Endodermal cell (in vitro differentiated cells): Measurements from ENCODE around the gene GBA3. TPM values are rescaled to one million over a fixed set of nuclear protein-coding genes. Genes with fewer than 3 reads are reported as not detected.

Source experiments
- DNase-seq: peaks from one replicate; pipeline ENCODE4 v3.0.0-alpha.2; 2017
- H3K27ac ChIP-seq: 2 replicates; pipeline ENCODE4 v1.5.1; 2013; ENCODE audit warnings: mild to moderate bottlenecking, low read depth, low read length, moderate library complexity
- H3K27me3 ChIP-seq: 2 replicates; pipeline ENCODE4 v1.6.1; 2013; ENCODE audit warnings: mild to moderate bottlenecking, low read length, moderate library complexity; ENCODE audit not compliant: insufficient read depth, control insufficient read depth, poor library complexity, severe bottlenecking
- H3K36me3 ChIP-seq: 2 replicates; pipeline ENCODE4 v1.7.0; 2013; ENCODE audit warnings: mild to moderate bottlenecking, low read length, moderate library complexity; ENCODE audit not compliant: control insufficient read depth, insufficient read depth
- H3K4me1 ChIP-seq: one replicate; pipeline ENCODE4 v1.7.0; 2013; ENCODE audit warnings: low read length; ENCODE audit not compliant: control insufficient read depth, insufficient read depth
- H3K4me3 ChIP-seq: 2 replicates; pipeline ENCODE4 v1.5.1; 2013; ENCODE audit warnings: mild to moderate bottlenecking, low read length, moderate library complexity
- H3K9ac ChIP-seq: 2 replicates; pipeline ENCODE4 v1.6.1; 2013; ENCODE audit warnings: mild to moderate bottlenecking, low read length, moderate library complexity; ENCODE audit not compliant: poor library complexity, severe bottlenecking; ENCODE audit errors: extremely low read depth
- H3K9me3 ChIP-seq: 2 replicates; pipeline ENCODE4 v1.6.1; 2013; ENCODE audit warnings: mild to moderate bottlenecking, low read length, moderate library complexity; ENCODE audit not compliant: control insufficient read depth
- H3K27ac Mint-ChIP-seq: 2 replicates; pipeline ENCODE4 v1.8.0; 2020; ENCODE audit warnings: mixed read lengths
- H3K27me3 Mint-ChIP-seq: 2 replicates; pipeline ENCODE4 v1.8.0; 2021; ENCODE audit warnings: mild to moderate bottlenecking, mixed read lengths; ENCODE audit not compliant: insufficient read depth
- H3K36me3 Mint-ChIP-seq: 2 replicates; pipeline ENCODE4 v1.8.0; 2020; ENCODE audit warnings: low read depth, mixed read lengths
- H3K4me1 Mint-ChIP-seq: 2 replicates; pipeline ENCODE4 v1.8.0; 2020; ENCODE audit warnings: mixed read lengths
- H3K4me3 Mint-ChIP-seq: 2 replicates; pipeline ENCODE4 v1.8.0; 2020; ENCODE audit warnings: mild to moderate bottlenecking, moderate library complexity, mixed read lengths
- H3K9me3 Mint-ChIP-seq: 2 replicates; pipeline ENCODE4 v1.8.0; 2020; ENCODE audit warnings: mild to moderate bottlenecking, mixed read lengths
- CTCF ChIP-seq: fragments of 200-600 bp; sonication (generic); conservative IDR thresholded peaks from 2 replicates; pipeline ENCODE4 v1.5.0; 2021; ENCODE audit warnings: antibody characterized with exemption, mild to moderate bottlenecking
- WGBS, 2 experiments: methylation state at CpG; one replicate each; pipeline versions ENCODE4 v1.1.5 to v1.1.7; 2013; ENCODE audit warnings: missing lambda C conversion rate in 2 of 2, mixed read lengths in 1 of 2; ENCODE audit not compliant: insufficient coverage in 1 of 2, insufficient read length in 1 of 2; 5-methylcytosine and 5-hydroxymethylcytosine counted together
- total RNA-seq, 2 donors: library from RNA; stranded (reverse); fragmentation: NEBNext Ultra II Directional in 1 of 2; extraction: Animal tissue kit (Norgen Biotek cat#: 25700) in 1 of 2; gene quantifications; 2 replicates in 1 of 2; 3 replicates in 1 of 2; pipeline ENCODE4 v1.2.1, GENCODE V29; 2021

Gene GBA3
- total RNA-seq, 2 donors from 2014 or later: not detected

GRCh38 chr4:22762548-22762947, 69.8 kb downstream of the GBA3 start:
- no peaks in the 10 kb centered on the region for H3K27me3 Mint-ChIP-seq
- Histone ChIP-seq H3K9ac (no peak overlapping the region), H3K4me1 (no peaks in the 10 kb centered on the region), H3K9me3 (no peaks in the 10 kb centered on the region), H3K27me3 (no peaks in the 10 kb centered on the region), H3K36me3 (no peaks in the 10 kb centered on the region), H3K27ac (no peak overlapping the region), H3K4me3 (no peak overlapping the region)
- no peak overlapping the region for H3K4me3 Mint-ChIP-seq
- 71 to 87% methylated on average over 1 to 2 of the region's 2 CpGs for WGBS, 2 experiments
- H3K36me3 Mint-ChIP-seq: no peaks in the 10 kb centered on the region
- no peak overlapping the region for H3K27ac Mint-ChIP-seq
- DNase-seq: no peak
- no peaks in the 10 kb centered on the region for H3K9me3 Mint-ChIP-seq
- no peak for TF ChIP-seq CTCF
- H3K4me1 Mint-ChIP-seq: peaks cover 5% of the 10 kb centered on the region

- H3K4me3 ChIP-seq: no peak overlapping the region
- H3K27me3 ChIP-seq: no peaks in the 10 kb centered on the region
- no peak overlapping the region for H3K9ac ChIP-seq
- no peak overlapping the region for H3K4me3 Mint-ChIP-seq
- DNase-seq: no peak
- no peaks in the 10 kb centered on the region for H3K36me3 ChIP-seq
- no peaks in the 10 kb centered on the region for H3K9me3 ChIP-seq
- H3K27ac Mint-ChIP-seq: no peak overlapping the region
- H3K9me3 Mint-ChIP-seq: no peaks in the 10 kb centered on the region
- no peaks in the 10 kb centered on the region for H3K4me1 ChIP-seq
- TF ChIP-seq CTCF: no peak
- no peak overlapping the region for H3K27ac ChIP-seq
- no peaks in the 10 kb centered on the region for H3K36me3 Mint-ChIP-seq
- no peaks in the 10 kb centered on the region for H3K27me3 Mint-ChIP-seq
- peaks cover 5% of the 10 kb centered on the region for H3K4me1 Mint-ChIP-seq
- WGBS, 2 experiments: 96 to 100% methylated on average over 1 to 2 of the region's 3 CpGs
Measured at GRCh38 chr4:22764183-22764582, 71.4 kb downstream of the GBA3 start.

- WGBS, 2 experiments: 91 to 100% methylated on average over 1 to 2 of the region's 2 CpGs
- Histone ChIP-seq H3K4me3 (no peak overlapping the region), H3K36me3 (no peaks in the 10 kb centered on the region), H3K4me1 (no peaks in the 10 kb centered on the region), H3K27ac (no peak overlapping the region), H3K9ac (no peak overlapping the region), H3K27me3 (no peaks in the 10 kb centered on the region), H3K9me3 (peaks cover 7% of the 10 kb centered on the region)
- no peak overlapping the region for H3K4me3 Mint-ChIP-seq
- no peaks in the 10 kb centered on the region for H3K4me1 Mint-ChIP-seq
- no peak for DNase-seq
- TF ChIP-seq CTCF: no peak
- H3K36me3 Mint-ChIP-seq: no peaks in the 10 kb centered on the region
- H3K27me3 Mint-ChIP-seq: no peaks in the 10 kb centered on the region
- H3K9me3 Mint-ChIP-seq: peaks cover 9% of the 10 kb centered on the region
- no peak overlapping the region for H3K27ac Mint-ChIP-seq
Measured at GRCh38 chr4:22766068-22766467, 73.3 kb downstream of the GBA3 start.
